Neuronal stem cell (in vitro differentiated cells): Measurements from ENCODE around the gene UBE2M.
A peak's percentile ranks its signal among the peaks of the same experiment; 100 is the strongest.

Experiments
- DNase-seq: peaks from one replicate; pipeline ENCODE4 v3.0.0-alpha.2; 2013; ENCODE audit warnings: low spot score
- H2AFZ ChIP-seq: one replicate; pipeline ENCODE4 v1.6.1; 2013; ENCODE audit warnings: mild to moderate bottlenecking, low read length, inconsistent platforms
- H2AK5ac ChIP-seq: 2 replicates; pipeline ENCODE4 v1.6.1; 2013; ENCODE audit warnings: low read depth, mild to moderate bottlenecking, inconsistent platforms, low read length, moderate library complexity, mixed read lengths
- H2BK120ac ChIP-seq: 2 replicates; pipeline ENCODE4 v1.6.1; 2013; ENCODE audit warnings: low read depth, mild to moderate bottlenecking, inconsistent platforms, low read length, moderate library complexity, mixed read lengths
- H2BK12ac ChIP-seq: one replicate; pipeline ENCODE4 v1.6.1; 2013; ENCODE audit warnings: low read length, inconsistent platforms
- H2BK15ac ChIP-seq: 2 replicates; pipeline ENCODE4 v1.6.1; 2013; ENCODE audit warnings: mild to moderate bottlenecking, low read length, inconsistent platforms, mixed read lengths
- H2BK5ac ChIP-seq: one replicate; pipeline ENCODE4 v1.6.1; 2013; ENCODE audit warnings: inconsistent platforms, mild to moderate bottlenecking, low read length, moderate library complexity
- H3K14ac ChIP-seq: one replicate; pipeline ENCODE4 v1.6.1; 2013; ENCODE audit warnings: low read length, inconsistent platforms
- H3K18ac ChIP-seq: 2 replicates; pipeline ENCODE4 v1.6.1; 2013; ENCODE audit warnings: low read length, inconsistent platforms
- H3K23ac ChIP-seq: 2 replicates; pipeline ENCODE4 v1.6.1; 2013; ENCODE audit warnings: low read depth, mild to moderate bottlenecking, mixed read lengths, low read length, inconsistent platforms; ENCODE audit not compliant: poor library complexity
- H3K27ac ChIP-seq: replicated peaks from 3 replicates; pipeline ENCODE4 v1.5.1; 2013; ENCODE audit warnings: low read length, inconsistent platforms
- H3K27me3 ChIP-seq, 3 experiments: 2 replicates each; pipeline ENCODE4 v1.6.1; 2013; ENCODE audit warnings: low read length in 3 of 3, mild to moderate bottlenecking in 2 of 3, inconsistent platforms in 1 of 3, low read depth in 1 of 3, mixed read lengths in 1 of 3, moderate library complexity in 1 of 3; ENCODE audit not compliant: control insufficient read depth in 3 of 3, insufficient read depth in 3 of 3
- H3K36me3 ChIP-seq, 2 donors: replicated peaks in 1 of 2; 2 replicates each; pipeline ENCODE4 v1.6.1; 2013; ENCODE audit warnings: low read length in 2 of 2; ENCODE audit not compliant: control insufficient read depth in 2 of 2, insufficient read depth in 2 of 2
- H3K4ac ChIP-seq: 2 replicates; pipeline ENCODE4 v1.6.1; 2013; ENCODE audit warnings: inconsistent platforms, mild to moderate bottlenecking, low read length, moderate library complexity
- H3K4me1 ChIP-seq, 2 donors: 1 replicate in 1 of 2; 2 replicates in 1 of 2; pipeline ENCODE4 v1.6.1; 2013; ENCODE audit warnings: low read length in 2 of 2, low read depth in 1 of 2; ENCODE audit not compliant: control insufficient read depth in 2 of 2, insufficient read depth in 1 of 2
- H3K4me2 ChIP-seq: one replicate; pipeline ENCODE4 v1.6.1; 2013; ENCODE audit warnings: mild to moderate bottlenecking, low read length, inconsistent platforms; ENCODE audit not compliant: insufficient read depth, poor library complexity, severe bottlenecking
- H3K4me3 ChIP-seq, 2 donors: 2 replicates each; pipeline ENCODE4 v1.5.1; 2013; ENCODE audit warnings: low read length in 2 of 2, mild to moderate bottlenecking in 2 of 2, inconsistent platforms in 1 of 2, moderate library complexity in 1 of 2
- H3K79me1 ChIP-seq: one replicate; pipeline ENCODE4 v1.6.1; 2013; ENCODE audit warnings: low read depth, mild to moderate bottlenecking, inconsistent platforms, low read length, moderate library complexity
- H3K9ac ChIP-seq: one replicate; pipeline ENCODE4 v1.6.1; 2013; ENCODE audit warnings: mild to moderate bottlenecking, low read depth, low read length, inconsistent platforms; ENCODE audit not compliant: poor library complexity
- H3K9me3 ChIP-seq, 2 donors: replicated peaks in 1 of 2; 2 replicates each; pipeline versions ENCODE3 to v1.6.1; 2013; ENCODE audit warnings: low read length in 2 of 2, mild to moderate bottlenecking in 2 of 2, inconsistent platforms in 1 of 2, low read depth in 1 of 2, mixed read lengths in 1 of 2, moderate library complexity in 1 of 2; ENCODE audit not compliant: control insufficient read depth in 2 of 2, insufficient read depth in 1 of 2
- H4K8ac ChIP-seq: one replicate; pipeline ENCODE4 v1.6.1; 2013; ENCODE audit warnings: low read depth, mild to moderate bottlenecking, inconsistent platforms, low read length, moderate library complexity
- H4K91ac ChIP-seq: one replicate; pipeline ENCODE4 v1.6.1; 2013; ENCODE audit warnings: low read length, low read depth, mild to moderate bottlenecking, inconsistent platforms; ENCODE audit not compliant: poor library complexity
- WGBS, 2 donors: extraction: QIAGEN DNeasy Blood & Tissue Kit; methylation state at CpG; one replicate each; pipeline ENCODE4 v1.1.7; 2013; ENCODE audit warnings: missing lambda C conversion rate in 2 of 2, mixed read lengths in 1 of 2; ENCODE audit not compliant: insufficient read length in 2 of 2, insufficient replicate concordance in 1 of 2; ENCODE audit errors: extremely low coverage in 2 of 2; 5-methylcytosine and 5-hydroxymethylcytosine counted together

Gene UBE2M

DNA sequence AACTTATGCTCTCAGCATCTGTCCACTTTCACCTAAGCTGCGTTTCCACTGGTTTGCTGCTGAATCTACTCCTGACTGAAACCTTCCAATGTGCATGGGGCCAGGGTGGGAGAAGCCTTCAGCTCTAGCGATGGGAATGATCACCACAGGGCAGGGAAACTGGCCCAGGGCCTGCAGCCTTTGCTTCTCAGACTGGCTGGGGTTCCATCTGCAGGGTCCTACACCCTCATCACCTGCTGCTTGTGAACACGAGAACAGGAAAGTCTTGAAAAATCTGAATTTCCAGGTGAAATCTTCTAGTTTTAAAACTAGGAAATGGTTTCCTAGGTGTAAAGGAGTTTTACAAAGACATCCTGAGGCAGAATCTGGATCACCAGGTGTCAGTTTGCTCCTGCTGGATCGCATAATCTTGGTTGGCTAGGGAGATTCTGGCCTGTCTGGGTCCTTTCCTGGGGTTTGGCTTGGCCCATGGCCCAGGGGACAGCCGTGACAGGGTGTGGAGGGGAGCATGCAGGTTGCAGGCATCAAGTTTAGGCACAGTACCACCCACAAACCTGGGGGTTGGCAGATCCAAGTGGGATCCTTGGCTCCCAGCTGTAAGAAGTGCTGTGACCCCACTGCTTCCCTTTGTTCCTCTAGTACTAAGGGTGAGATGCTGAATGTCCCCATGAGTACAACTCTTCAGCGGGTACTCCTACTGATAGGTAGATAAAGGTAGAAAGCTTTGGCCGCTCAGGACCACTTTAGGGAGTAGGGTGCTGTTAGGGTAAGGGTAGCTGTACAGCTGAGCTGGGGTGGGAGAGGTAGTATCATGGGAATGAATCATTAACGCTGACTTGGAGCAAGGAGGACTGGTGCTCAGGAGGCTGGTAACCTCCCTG, 1.8 kb upstream of the UBE2M start:
- H4K8ac ChIP-seq = no peak overlapping the region
- H3K14ac ChIP-seq = no peak overlapping the region
- H3K27me3 ChIP-seq = peaks cover 0 to 22% (median 0%) of the 10 kb centered on the region in 3 experiments
- peak overlapping the region; percentile 89 for H2BK15ac ChIP-seq
- peak overlapping the region; percentile 56 for H3K27ac ChIP-seq
- H2AK5ac ChIP-seq = peak overlapping the region; percentile 95
- WGBS, 2 donors = no CpG with 5 or more reads among the region's 8 CpGs
- H2BK120ac ChIP-seq = no peak overlapping the region
- peaks cover 0 to 6% of the 10 kb centered on the region in 2 donors for H3K9me3 ChIP-seq
- H4K91ac ChIP-seq = peak overlapping the region; percentile 93
- peak overlapping the region; percentile 86 for H3K4ac ChIP-seq
- H3K4me1 ChIP-seq = peaks cover 17 to 28% of the 10 kb centered on the region in 2 donors
- H3K79me1 ChIP-seq = peaks cover 6% of the 10 kb centered on the region
- no peak overlapping the region for H2AFZ ChIP-seq
- H2BK5ac ChIP-seq = peak overlapping the region; percentile 97
- H2BK12ac ChIP-seq = no peak overlapping the region
- peak overlapping the region; percentile 84 for H3K9ac ChIP-seq
- H3K18ac ChIP-seq = peak overlapping the region; percentile 96
- H3K4me2 ChIP-seq = peak overlapping the region; percentile 76
- peaks cover 16 to 54% of the 10 kb centered on the region in 2 donors for H3K36me3 ChIP-seq
- peak overlapping the region; percentile 95 for H3K23ac ChIP-seq
- H3K4me3 ChIP-seq = peak overlapping the region; percentile 77 to 84
- no peak for DNase-seq

DNA sequence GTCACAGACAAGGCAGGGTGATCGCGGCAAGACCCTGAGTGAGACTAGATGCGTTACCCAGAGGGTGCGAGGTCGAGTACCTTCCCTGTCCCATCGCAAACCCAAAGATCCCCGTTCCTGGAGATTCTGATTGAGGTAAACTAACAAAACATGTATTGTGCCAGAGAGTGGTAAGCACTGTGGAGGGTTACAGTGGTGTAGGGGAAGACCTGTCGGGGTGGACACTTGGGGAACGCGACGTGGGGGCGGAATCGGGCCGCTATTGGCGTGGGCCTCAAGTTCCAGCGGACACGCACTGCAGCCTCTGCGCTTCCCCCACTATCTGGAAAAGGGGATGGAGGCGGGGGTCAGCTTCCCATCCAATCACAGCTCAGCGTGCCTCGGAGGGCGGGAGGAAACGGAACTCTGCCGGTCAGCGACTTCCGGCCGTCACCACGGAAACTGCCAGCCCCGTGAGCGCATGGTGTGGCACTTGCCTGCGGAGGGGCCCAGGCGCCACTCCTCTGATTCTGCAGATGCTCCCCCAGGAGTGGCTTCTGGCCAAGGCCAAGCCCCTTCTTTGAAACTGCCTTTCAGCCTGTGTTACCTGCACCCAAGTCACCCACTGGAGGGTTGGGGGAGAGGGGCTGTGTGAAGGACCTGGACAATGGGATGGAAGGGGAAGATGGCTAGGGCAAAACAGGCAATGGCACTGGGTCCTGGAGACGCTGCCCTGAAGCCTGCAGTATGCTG, 1.0 kb upstream of the UBE2M start:
- peaks cover 0 to 6% of the 10 kb centered on the region in 2 donors for H3K9me3 ChIP-seq
- H3K4ac ChIP-seq = peak overlapping the region; percentile 91
- peak overlapping the region; percentile 97 for H3K18ac ChIP-seq
- peak overlapping the region; percentile 96 for H3K27ac ChIP-seq
- peak overlapping the region; percentile 29 for H4K8ac ChIP-seq
- H3K4me3 ChIP-seq = peak overlapping the region; percentile 84 to 92
- H2BK5ac ChIP-seq = peak overlapping the region; percentile 97
- no CpG with 5 or more reads among the region's 33 CpGs for WGBS, 2 donors
- H3K79me1 ChIP-seq = peaks cover 6% of the 10 kb centered on the region
- H3K23ac ChIP-seq = peak overlapping the region; percentile 95
- peaks cover 0 to 22% (median 0%) of the 10 kb centered on the region in 3 experiments for H3K27me3 ChIP-seq
- H2AK5ac ChIP-seq = peak overlapping the region; percentile 95
- peaks cover 16 to 52% of the 10 kb centered on the region in 2 donors for H3K36me3 ChIP-seq
- peak overlapping the region; percentile 77 for H3K14ac ChIP-seq
- H2BK120ac ChIP-seq = peak overlapping the region; percentile 89
- peak overlapping the region; percentile 89 for H2BK15ac ChIP-seq
- peak; percentile 86 for DNase-seq
- peak overlapping the region; percentile 93 for H4K91ac ChIP-seq
- H3K4me2 ChIP-seq = peak overlapping the region; percentile 83
- peak overlapping the region; percentile 69 for H2AFZ ChIP-seq
- H3K9ac ChIP-seq = peak overlapping the region; percentile 97
- H2BK12ac ChIP-seq = no peak overlapping the region
- peaks cover 19 to 28% of the 10 kb centered on the region in 2 donors for H3K4me1 ChIP-seq

DNA sequence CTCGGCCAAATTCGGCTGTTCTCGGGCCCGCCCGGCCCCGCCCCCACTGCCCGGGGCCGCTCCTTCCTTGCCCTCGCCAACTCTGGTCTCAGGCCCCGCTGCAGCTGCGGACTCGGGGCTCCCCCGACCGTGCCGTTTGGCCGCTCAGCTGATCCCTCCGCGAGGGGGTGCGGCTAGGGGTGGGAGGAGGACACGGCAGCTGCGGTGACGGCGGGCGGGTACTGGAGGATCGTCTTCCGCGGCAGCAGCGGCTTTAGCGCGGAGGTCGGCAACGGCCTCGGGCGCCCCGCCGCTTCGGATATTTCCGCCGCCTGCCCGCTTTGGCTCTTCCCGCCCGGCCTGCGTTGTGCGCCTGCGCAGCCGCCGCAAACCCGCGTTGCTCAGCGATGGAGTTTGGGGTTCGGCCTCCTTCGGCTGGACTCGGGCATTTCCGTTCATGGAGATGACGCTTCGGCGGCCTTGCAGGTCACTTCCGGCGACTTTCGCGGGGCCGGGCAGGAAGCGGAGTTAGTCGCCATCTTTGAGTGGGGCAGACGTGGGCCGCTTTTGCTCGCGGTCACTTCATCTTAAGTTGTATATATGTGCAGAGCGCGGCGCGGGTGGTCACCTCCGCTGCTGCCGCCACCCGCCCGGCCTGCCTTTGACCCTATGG, 338 bp upstream of the UBE2M start:
- H3K18ac ChIP-seq = peak overlapping the region; percentile 100
- no CpG with 5 or more reads among the region's 76 CpGs for WGBS, 2 donors

More for the DNA sequence above, 338 bp upstream of the UBE2M start:
- peaks cover 0 to 21% (median 0%) of the 10 kb centered on the region in 3 experiments for H3K27me3 ChIP-seq
- no peak overlapping the region for H2BK15ac ChIP-seq
- H3K27ac ChIP-seq = peak overlapping the region; percentile 100
- peak overlapping the region; percentile 29 for H4K8ac ChIP-seq
- peak overlapping the region; percentile 95 for H2AK5ac ChIP-seq
- DNase-seq = peak; percentile 99
- H3K4me1 ChIP-seq = peaks cover 24 to 28% of the 10 kb centered on the region in 2 donors
- H3K9me3 ChIP-seq = peaks cover 0 to 6% of the 10 kb centered on the region in 2 donors
- no peak overlapping the region for H3K4ac ChIP-seq
- peaks cover 16 to 48% of the 10 kb centered on the region in 2 donors for H3K36me3 ChIP-seq
- peak overlapping the region; percentile 97 for H2BK5ac ChIP-seq
- H2BK12ac ChIP-seq = no peak overlapping the region
- H3K4me3 ChIP-seq = peak overlapping the region; percentile 84 to 92
- peak overlapping the region; percentile 98 for H2AFZ ChIP-seq
- H3K79me1 ChIP-seq = peaks cover 6% of the 10 kb centered on the region
- H3K14ac ChIP-seq = peak overlapping the region; percentile 100
- peak overlapping the region; percentile 89 for H2BK120ac ChIP-seq
- H3K23ac ChIP-seq = peak overlapping the region; percentile 95
- peak overlapping the region; percentile 100 for H3K9ac ChIP-seq
- H3K4me2 ChIP-seq = peak overlapping the region; percentile 83
- H4K91ac ChIP-seq = peak overlapping the region; percentile 97
